DMS53 treated with DMSO at 0.1 percent for 48 hours (cell line): ENCODE results near the gene EMP2.
A peak's percentile ranks its signal among the peaks of the same experiment; 100 is the strongest.
"Not testable (repeated sequence)": the region's sequence is repeated elsewhere in the genome, so short reads cannot be mapped to it uniquely, and the experiment has no call there.

Experiments used
- DNase-seq: peaks from one replicate; lab custom pipeline; 2025; ENCODE audit not compliant: unreplicated experiment; lab: John Stamatoyannopoulos, UW

The EMP2 gene

GRCh38 chr16:10522966-10523365, 57.4 kb downstream of the EMP2 start:
- DNase-seq = no peak

GRCh38 chr16:10521681-10522274, 58.6 kb downstream of the EMP2 start:
- DNase-seq = peak; percentile 23

GRCh38 chr16:10520869-10521578, 59.4 kb downstream of the EMP2 start:
- DNase-seq = no peak

GRCh38 chr16:10519929-10520868, 60.2 kb downstream of the EMP2 start:
- peak; percentile 49 for DNase-seq

GRCh38 chr16:10519297-10519696, 61.1 kb downstream of the EMP2 start:
- no peak for DNase-seq

- DNase-seq = no peak
Measured at GRCh38 chr16:10518479-10519041, 61.8 kb downstream of the EMP2 start.

GRCh38 chr16:10517868-10518267, 62.5 kb downstream of the EMP2 start:
- no peak for DNase-seq

GRCh38 chr16:10514369-10515055, 65.9 kb downstream of the EMP2 start:
- peak; percentile 15 for DNase-seq

GRCh38 chr16:10511829-10512228, 68.6 kb downstream of the EMP2 start:
- DNase-seq = no peak

GRCh38 chr16:10510279-10510678, 70.1 kb downstream of the EMP2 start:
- no peak for DNase-seq

- DNase-seq = peak; percentile 53
Measured at GRCh38 chr16:10509534-10510025, 70.8 kb downstream of the EMP2 start.

- DNase-seq = not testable (repeated sequence)
Measured at GRCh38 chr16:10505286-10505685, 75.1 kb downstream of the EMP2 start.

- no peak for DNase-seq
Measured at GRCh38 chr16:10504404-10504885, 76.0 kb downstream of the EMP2 start.

GRCh38 chr16:10502776-10503175, 77.6 kb downstream of the EMP2 start:
- DNase-seq = no peak

GRCh38 chr16:10501016-10501607, 79.3 kb downstream of the EMP2 start:
- DNase-seq = no peak

- no peak for DNase-seq
Measured at GRCh38 chr16:10500582-10500981, 79.8 kb downstream of the EMP2 start.

GRCh38 chr16:10497132-10498101, 83.0 kb downstream of the EMP2 start:
- no peak for DNase-seq

- no peak for DNase-seq
Measured at GRCh38 chr16:10495031-10495345, 85.4 kb downstream of the EMP2 start.
